Gastrocnemius medialis (tissue), 4 donors: ENCODE results near the gene EYS. TPM values are rescaled to one million over a fixed set of nuclear protein-coding genes. Genes with fewer than 3 reads are reported as not detected.

Experiments
- ATAC-seq, 2 donors: fragments of 150-250 bp; one replicate each; pipeline ENCODE4 v1.9.1; 2016
- DNase-seq, 2 donors: peaks; one replicate each; pipeline ENCODE4 v3.0.0-alpha.2; 2019
- H3K27ac ChIP-seq, 4 donors: fragments of 200-600 bp; sonication (generic); 1 replicate in 1 of 4; 2 replicates in 3 of 4; pipeline ENCODE4 v1.5.1; 2016 to 2018; ENCODE audit warnings: mild to moderate bottlenecking in 2 of 4, moderate library complexity in 1 of 4
- H3K27me3 ChIP-seq, 3 donors: fragments of 200-600 bp; sonication (generic) in 2 of 3; 1 replicate in 1 of 3; 2 replicates in 2 of 3; pipeline versions ENCODE4 v1.5.1 to v1.6.0; 2016 to 2019; ENCODE audit warnings: mild to moderate bottlenecking in 1 of 3, moderate library complexity in 1 of 3
- H3K36me3 ChIP-seq, 2 donors: fragments of 200-600 bp; sonication (generic) in 1 of 2; one replicate each; pipeline ENCODE4 v1.5.1; 2017 to 2018
- H3K4me1 ChIP-seq, 2 donors: fragments of 200-600 bp; sonication (generic) in 1 of 2; one replicate each; pipeline ENCODE4 v1.5.1; 2016 to 2017; ENCODE audit warnings: mild to moderate bottlenecking in 2 of 2
- H3K4me3 ChIP-seq, 4 donors: fragments of 200-600 bp; sonication (generic) in 3 of 4; 1 replicate in 1 of 4; 2 replicates in 3 of 4; pipeline ENCODE4 v1.5.1; 2016 to 2019; ENCODE audit warnings: mild to moderate bottlenecking in 2 of 4
- H3K9me3 ChIP-seq, 3 donors: fragments of 200-600 bp; sonication (generic) in 2 of 3; 1 replicate in 1 of 3; 2 replicates in 2 of 3; pipeline ENCODE4 v1.5.1; 2016 to 2019
- POLR2A ChIP-seq, 2 donors: fragments of 450-650 bp; IDR thresholded peaks; one replicate each; pipeline ENCODE4 v1.6.1; 2017; ENCODE audit warnings: antibody characterized with exemption in 2 of 2, mild to moderate bottlenecking in 2 of 2, moderate library complexity in 2 of 2
- in situ Hi-C, 4 donors: fragments of 200-750 bp; cut with MboI; loops; one replicate each; pipeline versions ENCODE4 v1.15.0 to v1.8.0; 2017; ENCODE audit warnings: low sequenced_read_pairs in 4 of 4
- intact Hi-C: fragments of 100-400 bp; cut with DNase I; formaldehyde crosslinking; loops from one replicate; pipeline ENCODE4 v1.15.1; 2023; ENCODE audit warnings: low total_unique reads
- total RNA-seq, 4 donors: library from RNA; depleted of rRNA; stranded (reverse); fragments of >200 nt; gene quantifications; one replicate each; pipeline versions ENCODE4 v1.1.0 to v1.2.3, GENCODE V29; 2016
- TF ChIP-seq, protein P1 (sequence below), 5 experiments: fragments of 450-650 bp in 3 of 5; fragments of 200-600 bp in 2 of 5; sonication (generic) in 2 of 5; IDR thresholded peaks in 4 of 5; conservative IDR thresholded peaks in 1 of 5; 1 replicate in 4 of 5; 2 replicates in 1 of 5; pipeline ENCODE4 v1.5.1; 2016 to 2019; ENCODE audit warnings: antibody characterized with exemption in 5 of 5, mild to moderate bottlenecking in 3 of 5, moderate library complexity in 3 of 5

EYS gene
- total RNA-seq, 4 donors from 2014 or later, result 0.20 TPM; not detected in 3

DNA sequence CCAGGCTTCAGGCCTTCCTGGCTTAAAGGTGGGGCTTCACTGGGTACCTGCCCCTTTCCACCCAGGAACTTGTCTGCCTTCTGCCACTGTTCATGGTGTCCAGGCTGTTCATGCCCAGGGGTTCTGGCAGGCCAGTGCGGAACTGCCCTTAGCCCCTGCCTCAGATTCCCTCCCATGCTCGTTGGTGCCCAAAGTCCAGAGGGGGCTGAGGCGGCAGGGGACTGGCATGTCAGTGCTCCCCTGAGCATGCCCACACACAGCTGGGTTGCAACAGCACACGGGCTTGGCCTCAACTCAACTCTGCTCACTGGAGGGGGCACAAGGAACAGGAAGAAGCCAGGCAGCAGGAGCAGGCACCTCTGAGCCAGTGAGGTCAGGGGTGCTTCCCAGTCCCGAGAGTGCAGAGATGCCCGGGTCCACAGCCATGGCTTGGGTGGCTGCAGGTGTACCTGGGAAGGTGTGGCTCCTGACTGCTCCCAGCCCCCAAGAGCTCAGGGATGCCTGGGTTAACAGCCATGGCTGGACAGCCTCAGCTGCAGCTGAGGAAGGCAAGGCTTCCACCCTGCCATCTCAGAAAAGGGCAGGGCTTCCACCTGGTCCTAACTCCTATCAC, 845.9 kb downstream of the EYS start:
- Histone ChIP-seq H3K36me3 (no peaks in the 10 kb centered on the region), H3K27me3 (no peaks in the 10 kb centered on the region), H3K27ac (no peak overlapping the region), H3K4me1 (no peaks in the 10 kb centered on the region), H3K4me3 (no peak overlapping the region), H3K9me3 (no peaks in the 10 kb centered on the region)
- DNase-seq, result no peak
- ATAC-seq, result no peak
- in situ Hi-C loops, result no loop called here
- TF ChIP-seq, protein P1, sequence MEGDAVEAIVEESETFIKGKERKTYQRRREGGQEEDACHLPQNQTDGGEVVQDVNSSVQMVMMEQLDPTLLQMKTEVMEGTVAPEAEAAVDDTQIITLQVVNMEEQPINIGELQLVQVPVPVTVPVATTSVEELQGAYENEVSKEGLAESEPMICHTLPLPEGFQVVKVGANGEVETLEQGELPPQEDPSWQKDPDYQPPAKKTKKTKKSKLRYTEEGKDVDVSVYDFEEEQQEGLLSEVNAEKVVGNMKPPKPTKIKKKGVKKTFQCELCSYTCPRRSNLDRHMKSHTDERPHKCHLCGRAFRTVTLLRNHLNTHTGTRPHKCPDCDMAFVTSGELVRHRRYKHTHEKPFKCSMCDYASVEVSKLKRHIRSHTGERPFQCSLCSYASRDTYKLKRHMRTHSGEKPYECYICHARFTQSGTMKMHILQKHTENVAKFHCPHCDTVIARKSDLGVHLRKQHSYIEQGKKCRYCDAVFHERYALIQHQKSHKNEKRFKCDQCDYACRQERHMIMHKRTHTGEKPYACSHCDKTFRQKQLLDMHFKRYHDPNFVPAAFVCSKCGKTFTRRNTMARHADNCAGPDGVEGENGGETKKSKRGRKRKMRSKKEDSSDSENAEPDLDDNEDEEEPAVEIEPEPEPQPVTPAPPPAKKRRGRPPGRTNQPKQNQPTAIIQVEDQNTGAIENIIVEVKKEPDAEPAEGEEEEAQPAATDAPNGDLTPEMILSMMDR (IDR thresholded peaks at IDR 0.05 in 4 of 5, conservative IDR thresholded peaks at IDR 0.05 in 1 of 5), result no peak
- no peak for TF ChIP-seq POLR2A (IDR thresholded peaks at IDR 0.05)
- intact Hi-C loops, result no loop called here

- H3K27ac ChIP-seq, result no peak overlapping the region
- ATAC-seq (no peak), DNase-seq (no peak)
- in situ Hi-C loops (no loop called here), intact Hi-C loops (no loop called here)
- TF ChIP-seq, protein P1 (IDR thresholded peaks at IDR 0.05 in 4 of 5, conservative IDR thresholded peaks at IDR 0.05 in 1 of 5), result no peak
- TF ChIP-seq POLR2A (IDR thresholded peaks at IDR 0.05), result no peak
- H3K4me1 ChIP-seq, result no peaks in the 10 kb centered on the region
- H3K4me3 ChIP-seq, result no peak overlapping the region
- H3K27me3 ChIP-seq, result no peaks in the 10 kb centered on the region
- H3K36me3 ChIP-seq, result no peaks in the 10 kb centered on the region
- H3K9me3 ChIP-seq, result no peaks in the 10 kb centered on the region
These were observed 846.8 kb downstream of the EYS start for GRCh38 chr6:64860203-64860602.

DNA sequence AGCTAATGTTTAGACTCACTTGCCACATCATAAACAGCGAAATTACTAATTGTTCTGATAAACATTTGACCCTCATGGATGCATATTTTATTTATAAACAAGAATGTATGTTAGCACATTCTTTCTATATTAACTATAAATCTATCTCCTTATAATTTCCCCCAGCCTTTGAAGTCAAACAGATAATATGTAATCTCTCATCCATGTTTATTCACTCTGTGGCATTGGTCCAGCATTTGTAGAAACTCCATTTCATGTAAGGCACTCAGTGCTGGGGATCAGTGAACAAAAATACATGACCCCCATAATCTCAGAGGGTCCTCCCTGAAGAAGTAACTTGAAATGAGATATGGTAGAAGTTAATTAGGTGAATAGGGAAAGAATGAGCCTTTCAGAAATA, 856.9 kb downstream of the EYS start:
- no peak for TF ChIP-seq POLR2A (IDR thresholded peaks at IDR 0.05)
- TF ChIP-seq, protein P1 (IDR thresholded peaks at IDR 0.05 in 4 of 5, conservative IDR thresholded peaks at IDR 0.05 in 1 of 5), result no peak
- H3K36me3 ChIP-seq, result no peaks in the 10 kb centered on the region
- no peaks in the 10 kb centered on the region for H3K4me1 ChIP-seq
- no peak overlapping the region for H3K27ac ChIP-seq
- intact Hi-C loops (no loop called here), in situ Hi-C loops (no loop called here)
- H3K9me3 ChIP-seq, result no peaks in the 10 kb centered on the region
- no peaks in the 10 kb centered on the region for H3K27me3 ChIP-seq
- H3K4me3 ChIP-seq, result no peak overlapping the region
- ATAC-seq (no peak), DNase-seq (no peak)

GRCh38 chr6:64848467-64848866, 858.6 kb downstream of the EYS start:
- Histone ChIP-seq H3K27ac (no peak overlapping the region), H3K4me3 (no peak overlapping the region), H3K36me3 (no peaks in the 10 kb centered on the region), H3K4me1 (no peaks in the 10 kb centered on the region), H3K27me3 (no peaks in the 10 kb centered on the region), H3K9me3 (no peaks in the 10 kb centered on the region)
- ATAC-seq (no peak), DNase-seq (no peak)
- intact Hi-C loops (no loop called here), in situ Hi-C loops (no loop called here)
- TF ChIP-seq, protein P1 (IDR thresholded peaks at IDR 0.05 in 4 of 5, conservative IDR thresholded peaks at IDR 0.05 in 1 of 5), result no peak
- no peak for TF ChIP-seq POLR2A (IDR thresholded peaks at IDR 0.05)

DNA sequence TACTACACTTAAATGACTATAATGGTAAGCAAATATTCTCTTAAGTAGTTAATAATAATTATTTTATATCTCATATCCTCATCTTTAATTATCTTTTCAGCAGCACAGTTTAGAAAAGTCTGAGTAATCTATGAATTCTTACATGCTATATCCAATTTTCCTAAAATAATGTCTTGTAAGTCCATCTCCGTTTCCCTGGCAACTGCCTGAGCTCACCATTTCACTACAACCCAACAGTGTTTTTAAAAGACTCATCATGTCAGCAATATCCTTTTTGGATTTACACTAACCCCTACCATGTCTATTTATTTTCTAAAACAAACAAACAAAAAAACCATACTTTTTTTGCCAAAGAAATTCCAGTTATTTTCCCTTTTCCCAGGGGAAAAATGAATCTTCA, 859.6 kb downstream of the EYS start:
- Histone ChIP-seq H3K27me3 (no peaks in the 10 kb centered on the region), H3K27ac (no peak overlapping the region), H3K4me1 (no peaks in the 10 kb centered on the region), H3K36me3 (no peaks in the 10 kb centered on the region), H3K9me3 (no peaks in the 10 kb centered on the region), H3K4me3 (no peak overlapping the region)
- intact Hi-C loops (no loop called here), in situ Hi-C loops (no loop called here)
- DNase-seq (no peak), ATAC-seq (no peak)
- TF ChIP-seq, protein P1 (IDR thresholded peaks at IDR 0.05 in 4 of 5, conservative IDR thresholded peaks at IDR 0.05 in 1 of 5), result no peak
- TF ChIP-seq POLR2A (IDR thresholded peaks at IDR 0.05), result no peak
